ENCODE data around the gene TBXA2R. TPM values are rescaled to one million over a fixed set of nuclear protein-coding genes. Genes with fewer than 3 reads are reported as not detected.

The TBXA2R gene
- total and polyA plus RNA-seq, 2 donors (not counting 3 experiments of a cell fraction or from before 2014, with no cell fraction given): 2.4 to 2.9 TPM

GRCh38 chr19:3632098-3632497 lies 25.4 kb upstream of the TBXA2R start:
- H3K9me3 ChIP-seq (replicated peaks; ENCODE audit: control insufficient read depth, insufficient read depth, low read length): no peaks in the 10 kb centered on the region
- H3K4me2 ChIP-seq (ENCODE audit: insufficient read depth, low read length): no peak overlapping the region
- ChIA-PET CTCF (interaction anchor here (1.6 kb wide), 1 partner anchor 327 kb away, joined by 3 read pairs; no protein-coding TSS in a partner anchor), POLR2A (no interaction called here)
- DNase-seq (ENCODE audit: low read depth, low spot score) (no peak), FAIRE-seq (no peak)
- H2AFZ ChIP-seq (ENCODE audit: low read depth, low read length): no peak overlapping the region
- H3K4me3 ChIP-seq (replicated peaks in 1 of 3; ENCODE audit: insufficient read depth in 1 of 3, low read depth in 1 of 3, low read length in 3 of 3): no peak overlapping the region
- H3K36me3 ChIP-seq (ENCODE audit: control insufficient read depth in 2 of 2, extremely low read depth in 1 of 2, insufficient read depth in 2 of 2, low read length in 2 of 2): peaks cover 0 to 25% of the 10 kb centered on the region in 2 experiments
- no peaks in the 10 kb centered on the region for H3K27me3 ChIP-seq (ENCODE audit: control insufficient read depth in 2 of 2, insufficient read depth in 2 of 2, low read length in 2 of 2)
- dilution Hi-C loops (cut with MboI; ENCODE audit: extremely low pct_ligation_motif_present, low sequenced_read_pairs) (no loop called here), intact Hi-C loops (cut with micrococcal nuclease) (no loop called here)
- no peaks in the 10 kb centered on the region for H3K79me2 ChIP-seq (ENCODE audit: control insufficient read depth, insufficient read depth, low read length)
- no peaks in the 10 kb centered on the region for H4K20me1 ChIP-seq (replicated peaks; ENCODE audit: control insufficient read depth, extremely low read depth, insufficient read depth, low read length)
- BruUV-seq (replicated peaks): no TSS peak
- no peaks in the 10 kb centered on the region for H3K9me1 ChIP-seq (replicated peaks; ENCODE audit: control insufficient read depth, extremely low read depth, insufficient read depth, low read length)
- no peak for TF ChIP-seq MAX (IDR thresholded peaks at IDR 0.05; ENCODE audit: insufficient read depth, insufficient read length)
- TF ChIP-seq FOS (IDR thresholded peaks at IDR 0.05; ENCODE audit: borderline replicate concordance, insufficient read depth, low read length): no peak
- no peak for TF ChIP-seq CTCF (IDR thresholded peaks at IDR 0.05; ENCODE audit: extremely low read depth in 1 of 2, insufficient read depth in 1 of 2, low read depth in 1 of 2, low read length in 2 of 2)
- TF ChIP-seq POLR2AphosphoS5 (IDR thresholded peaks at IDR 0.05; ENCODE audit: insufficient read depth, low read depth, low read length): no peak
- TF ChIP-seq GATA2 (IDR thresholded peaks at IDR 0.05; ENCODE audit: insufficient read depth, insufficient read length, low read depth, low read length): no peak
- TF ChIP-seq EZH2 (IDR thresholded peaks at IDR 0.05; ENCODE audit: borderline replicate concordance, low read depth, low read length, severe bottlenecking): no peak
- no peak for TF ChIP-seq POLR2A (IDR thresholded peaks at IDR 0.05; ENCODE audit: low read depth, low read length)
- TF ChIP-seq MYC (IDR thresholded peaks at IDR 0.05; ENCODE audit: low read depth, low read length): no peak
- TF ChIP-seq JUN (IDR thresholded peaks at IDR 0.05; ENCODE audit: borderline replicate concordance, insufficient read depth, insufficient read length, low read depth): no peak
- no peak overlapping the region for H3K9ac ChIP-seq (replicated peaks; ENCODE audit: extremely low read depth, insufficient read depth, low read length)
- H3K27ac ChIP-seq (ENCODE audit: insufficient read depth, low read depth, low read length): no peak overlapping the region
- peaks cover 2% of the 10 kb centered on the region for H3K4me1 ChIP-seq (ENCODE audit: control insufficient read depth, extremely low read depth, insufficient read depth, low read length)

Data from endothelial cell of umbilical vein (primary cell).